Fibroblast of villous mesenchyme (primary cell): ENCODE measurements around the gene PUS7L. TPM values are rescaled to one million over a fixed set of nuclear protein-coding genes. Genes with fewer than 3 reads are reported as not detected.
"Not testable (repeated sequence)": the region's sequence is repeated elsewhere in the genome, so short reads cannot be mapped to it uniquely, and the experiment has no call there.

Experiments used
- DNase-seq: peaks from one replicate; pipeline ENCODE4 v3.0.0-alpha.2; 2010; ENCODE audit warnings: low read depth
- H3K4me3 ChIP-seq: 2 replicates; pipeline ENCODE4 v1.5.1; 2011; ENCODE audit warnings: low read depth, mild to moderate bottlenecking, low read length
- CTCF ChIP-seq: IDR thresholded peaks from 2 replicates; pipeline ENCODE4 v1.5.1; 2012; ENCODE audit warnings: low read depth, mild to moderate bottlenecking, low read length; ENCODE audit not compliant: insufficient read depth
- total RNA-seq: library from RNA; depleted of rRNA; stranded (reverse); fragments of >200 nt; gene quantifications from 2 replicates; pipeline ENCODE4 v1.2.3, GENCODE V29; 2012

Gene PUS7L
- total RNA-seq, 1 donor, result 30.2 TPM

- no peak overlapping the region for H3K4me3 ChIP-seq
- DNase-seq, result no peak
- TF ChIP-seq CTCF, result no peak
Measured at GRCh38 chr12:43733687-43734086, 24.9 kb downstream of the PUS7L start.

GRCh38 chr12:43730283-43730682 lies 28.3 kb downstream of the PUS7L start:
- no peak for DNase-seq
- TF ChIP-seq CTCF, result no peak
- H3K4me3 ChIP-seq, result no peak overlapping the region

GRCh38 chr12:43728698-43729097 lies 29.9 kb downstream of the PUS7L start:
- no peak overlapping the region for H3K4me3 ChIP-seq
- DNase-seq, result no peak
- TF ChIP-seq CTCF, result no peak

GRCh38 chr12:43728117-43728516 lies 30.5 kb downstream of the PUS7L start:
- no peak overlapping the region for H3K4me3 ChIP-seq
- DNase-seq, result no peak
- no peak for TF ChIP-seq CTCF

GRCh38 chr12:43723134-43723533 lies 35.5 kb downstream of the PUS7L start:
- DNase-seq, result no peak
- no peak for TF ChIP-seq CTCF
- H3K4me3 ChIP-seq, result no peak overlapping the region

GRCh38 chr12:43722621-43723020 lies 36.0 kb downstream of the PUS7L start:
- no peak overlapping the region for H3K4me3 ChIP-seq
- no peak for TF ChIP-seq CTCF
- no peak for DNase-seq

GRCh38 chr12:43711348-43711747 lies 47.2 kb downstream of the PUS7L start:
- no peak for TF ChIP-seq CTCF
- DNase-seq, result peak; percentile 31
- no peak overlapping the region for H3K4me3 ChIP-seq

GRCh38 chr12:43703772-43704171 lies 54.8 kb downstream of the PUS7L start:
- H3K4me3 ChIP-seq, DNase-seq: not testable (repeated sequence)

- not testable (repeated sequence) for DNase-seq, H3K4me3 ChIP-seq
Measured at GRCh38 chr12:43701194-43701593, 57.4 kb downstream of the PUS7L start.
